Mucosa of stomach (tissue), 1 donor: ENCODE data around the gene REV3L.
"Not testable (repeated sequence)": the region's sequence is repeated elsewhere in the genome, so short reads cannot be mapped to it uniquely, and the experiment has no call there.

Source experiments
- H3K27me3 ChIP-seq: one replicate; pipeline ENCODE4 v1.7.0; 2013; ENCODE audit warnings: mild to moderate bottlenecking, low read length; ENCODE audit not compliant: control insufficient read depth, insufficient read depth
- H3K36me3 ChIP-seq: one replicate; pipeline ENCODE4 v1.7.0; 2013; ENCODE audit warnings: low read length; ENCODE audit not compliant: control insufficient read depth, insufficient read depth
- H3K4me1 ChIP-seq: one replicate; pipeline ENCODE4 v1.7.0; 2013; ENCODE audit warnings: mild to moderate bottlenecking, low read length; ENCODE audit not compliant: control insufficient read depth, insufficient read depth
- H3K4me3 ChIP-seq: one replicate; pipeline ENCODE4 v1.7.0; 2013; ENCODE audit warnings: low read length
- H3K9ac ChIP-seq: one replicate; pipeline ENCODE4 v1.7.0; 2013; ENCODE audit warnings: mild to moderate bottlenecking, low read length, moderate library complexity
- H3K9me3 ChIP-seq: one replicate; pipeline ENCODE4 v1.7.0; 2013; ENCODE audit warnings: mild to moderate bottlenecking, low read length, moderate library complexity; ENCODE audit not compliant: control insufficient read depth
- donor health status: Pancreatic carcinoma.

Gene REV3L

GRCh38 chr6:111256646-111257045 lies 226.4 kb downstream of the REV3L start:
- H3K9ac ChIP-seq = no peak overlapping the region

GRCh38 chr6:111255838-111256237 lies 227.2 kb downstream of the REV3L start:
- not testable (repeated sequence) for H3K36me3 ChIP-seq, H3K9ac ChIP-seq, H3K4me1 ChIP-seq, H3K9me3 ChIP-seq, H3K27me3 ChIP-seq, H3K4me3 ChIP-seq

More at GRCh38 chr6:111256646-111257045, 226.4 kb downstream of the REV3L start:
- H3K4me1 ChIP-seq = no peaks in the 10 kb centered on the region
- no peaks in the 10 kb centered on the region for H3K27me3 ChIP-seq
- no peak overlapping the region for H3K4me3 ChIP-seq
- H3K9me3 ChIP-seq = no peaks in the 10 kb centered on the region
- no peaks in the 10 kb centered on the region for H3K36me3 ChIP-seq

GRCh38 chr6:111254779-111255166 lies 228.2 kb downstream of the REV3L start:
- no peaks in the 10 kb centered on the region for H3K36me3 ChIP-seq
- no peaks in the 10 kb centered on the region for H3K27me3 ChIP-seq
- no peaks in the 10 kb centered on the region for H3K9me3 ChIP-seq
- no peak overlapping the region for H3K9ac ChIP-seq
- no peak overlapping the region for H3K4me3 ChIP-seq
- no peaks in the 10 kb centered on the region for H3K4me1 ChIP-seq

- no peaks in the 10 kb centered on the region for H3K36me3 ChIP-seq
- H3K4me1 ChIP-seq = no peaks in the 10 kb centered on the region
- H3K9me3 ChIP-seq = no peaks in the 10 kb centered on the region
- H3K9ac ChIP-seq = no peak overlapping the region
- no peak overlapping the region for H3K4me3 ChIP-seq
- H3K27me3 ChIP-seq = no peaks in the 10 kb centered on the region
Observed at GRCh38 chr6:111254004-111254778, 228.8 kb downstream of the REV3L start.

- Histone ChIP-seq H3K4me3 (no peak overlapping the region), H3K36me3 (no peaks in the 10 kb centered on the region), H3K4me1 (no peaks in the 10 kb centered on the region), H3K9me3 (no peaks in the 10 kb centered on the region), H3K9ac (no peak overlapping the region), H3K27me3 (no peaks in the 10 kb centered on the region)
Observed at GRCh38 chr6:111252726-111253125, 230.3 kb downstream of the REV3L start.

GRCh38 chr6:111250791-111251354 lies 232.1 kb downstream of the REV3L start:
- Histone ChIP-seq H3K4me1 (no peaks in the 10 kb centered on the region), H3K4me3 (no peak overlapping the region), H3K9me3 (no peaks in the 10 kb centered on the region), H3K27me3 (no peaks in the 10 kb centered on the region), H3K9ac (no peak overlapping the region), H3K36me3 (no peaks in the 10 kb centered on the region)
